ENCODE results near the gene MRNIP. TPM values are rescaled to one million over a fixed set of nuclear protein-coding genes. Genes with fewer than 3 reads are reported as not detected.

MRNIP gene
- total RNA-seq, 5 donors from 2014 or later (not counting 1 experiment from before 2014, with no cell fraction given) = 54.1 to 119 (median 112) TPM

DNA sequence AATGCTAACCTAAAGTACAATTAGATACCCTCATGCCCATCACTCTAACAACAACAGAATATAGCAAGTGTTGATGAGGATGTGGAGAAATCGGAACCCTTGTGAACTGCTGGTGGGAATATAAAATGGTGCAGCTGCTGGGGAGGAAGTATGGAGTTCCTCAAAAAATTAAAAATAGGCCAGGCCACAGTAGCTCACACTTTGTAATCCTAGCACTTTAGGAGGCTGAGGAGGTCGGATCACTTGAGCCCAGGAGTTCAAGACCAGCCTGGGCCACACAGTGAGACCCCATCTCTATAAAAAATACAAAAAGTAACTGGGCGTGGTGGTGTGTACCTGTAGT is 18.0 kb upstream of the MRNIP start:
- Mint-ChIP-seq H3K27ac (no peak overlapping the region), H3K4me3 (no peak overlapping the region), H3K27me3 (no peaks in the 10 kb centered on the region), H3K9me3 (no peaks in the 10 kb centered on the region), H3K4me1 (no peaks in the 10 kb centered on the region), H3K36me3 (peaks cover 25% of the 10 kb centered on the region)
- ATAC-seq (replicated peaks in 1 of 4) = no peak
- no peak overlapping the region for H3K27ac ChIP-seq (ENCODE audit: low read length)
- DNase-seq = no peak
- no peaks in the 10 kb centered on the region for H3K4me1 ChIP-seq (ENCODE audit: control insufficient read depth in 1 of 2, extremely low read depth in 1 of 2, insufficient read depth in 2 of 2, low read length in 2 of 2)
- H3K9me3 ChIP-seq = no peaks in the 10 kb centered on the region
- H3K27me3 ChIP-seq (replicated peaks in 1 of 2; ENCODE audit: control insufficient read depth in 2 of 2, extremely low read depth in 1 of 2, insufficient read depth in 2 of 2, low read length in 1 of 2) = no peaks in the 10 kb centered on the region
- no peak overlapping the region for H3K4me3 ChIP-seq (ENCODE audit: control insufficient read depth in 1 of 2, extremely low read depth in 1 of 2, low read length in 1 of 2)
- ChIA-PET CTCF (no interaction called here), POLR2A (no interaction called here)
- WGBS (ENCODE audit: insufficient coverage) = no CpG with 5 or more reads among the region's 3 CpGs
- peaks cover 20 to 56% of the 10 kb centered on the region in 2 donors for H3K36me3 ChIP-seq (ENCODE audit: control insufficient read depth in 2 of 2, extremely low read depth in 1 of 2, insufficient read depth in 1 of 2, low read length in 1 of 2)

- Histone ChIP-seq H3K27ac (ENCODE audit: low read length) (no peak overlapping the region), H3K4me1 (ENCODE audit: control insufficient read depth in 1 of 2, extremely low read depth in 1 of 2, insufficient read depth in 2 of 2, low read length in 2 of 2) (no peaks in the 10 kb centered on the region), H3K9me3 (no peaks in the 10 kb centered on the region), H3K4me3 (ENCODE audit: control insufficient read depth in 1 of 2, extremely low read depth in 1 of 2, low read length in 1 of 2) (no peak overlapping the region), H3K27me3 (replicated peaks in 1 of 2; ENCODE audit: control insufficient read depth in 2 of 2, extremely low read depth in 1 of 2, insufficient read depth in 2 of 2, low read length in 1 of 2) (no peaks in the 10 kb centered on the region), H3K36me3 (ENCODE audit: control insufficient read depth in 2 of 2, extremely low read depth in 1 of 2, insufficient read depth in 1 of 2, low read length in 1 of 2) (peaks cover 20 to 56% of the 10 kb centered on the region in 2 donors)
- no peaks in the 10 kb centered on the region for H3K9me3 Mint-ChIP-seq
- DNase-seq = no peak
- ChIA-PET CTCF (no interaction called here), POLR2A (no interaction called here)
- 91% methylated on average over 6 of the region's 16 CpGs for WGBS (ENCODE audit: insufficient coverage)
- H3K4me1 Mint-ChIP-seq = no peaks in the 10 kb centered on the region
- no peak for ATAC-seq (replicated peaks in 1 of 4)
- H3K4me3 Mint-ChIP-seq = no peak overlapping the region
- no peak overlapping the region for H3K27ac Mint-ChIP-seq
- no peaks in the 10 kb centered on the region for H3K27me3 Mint-ChIP-seq
- peaks cover 24% of the 10 kb centered on the region for H3K36me3 Mint-ChIP-seq
These were observed 17.4 kb upstream of the MRNIP start for GRCh38 chr5:179875741-179876609.

GRCh38 chr5:179874536-179875292 is 16.1 kb upstream of the MRNIP start:
- Histone ChIP-seq H3K27ac (ENCODE audit: low read length) (no peak overlapping the region), H3K4me1 (ENCODE audit: control insufficient read depth in 1 of 2, extremely low read depth in 1 of 2, insufficient read depth in 2 of 2, low read length in 2 of 2) (no peaks in the 10 kb centered on the region), H3K4me3 (ENCODE audit: control insufficient read depth in 1 of 2, extremely low read depth in 1 of 2, low read length in 1 of 2) (no peak overlapping the region), H3K9me3 (no peaks in the 10 kb centered on the region), H3K36me3 (ENCODE audit: control insufficient read depth in 2 of 2, extremely low read depth in 1 of 2, insufficient read depth in 1 of 2, low read length in 1 of 2) (peaks cover 28 to 63% of the 10 kb centered on the region in 2 donors), H3K27me3 (replicated peaks in 1 of 2; ENCODE audit: control insufficient read depth in 2 of 2, extremely low read depth in 1 of 2, insufficient read depth in 2 of 2, low read length in 1 of 2) (no peaks in the 10 kb centered on the region)
- H3K27ac Mint-ChIP-seq = no peak overlapping the region
- ATAC-seq (replicated peaks in 1 of 4) (no peak), DNase-seq (no peak)
- CTCF ChIA-PET = no interaction called here
- H3K4me3 Mint-ChIP-seq = no peak overlapping the region
- no peaks in the 10 kb centered on the region for H3K27me3 Mint-ChIP-seq
- POLR2A ChIA-PET = no interaction called here
- H3K4me1 Mint-ChIP-seq = no peaks in the 10 kb centered on the region
- 97% methylated on average over 23 of the region's 28 CpGs for WGBS (ENCODE audit: insufficient coverage)
- H3K9me3 Mint-ChIP-seq = no peaks in the 10 kb centered on the region
- H3K36me3 Mint-ChIP-seq = peaks cover 28% of the 10 kb centered on the region

- DNase-seq (no peak), ATAC-seq (replicated peaks in 1 of 4) (no peak)
- no peaks in the 10 kb centered on the region for H3K27me3 Mint-ChIP-seq
- Histone ChIP-seq H3K27me3 (replicated peaks in 1 of 2; ENCODE audit: control insufficient read depth in 2 of 2, extremely low read depth in 1 of 2, insufficient read depth in 2 of 2, low read length in 1 of 2) (no peaks in the 10 kb centered on the region), H3K4me3 (ENCODE audit: control insufficient read depth in 1 of 2, extremely low read depth in 1 of 2, low read length in 1 of 2) (no peak overlapping the region), H3K27ac (ENCODE audit: low read length) (no peak overlapping the region), H3K36me3 (ENCODE audit: control insufficient read depth in 2 of 2, extremely low read depth in 1 of 2, insufficient read depth in 1 of 2, low read length in 1 of 2) (peaks cover 33 to 64% of the 10 kb centered on the region in 2 donors), H3K4me1 (ENCODE audit: control insufficient read depth in 1 of 2, extremely low read depth in 1 of 2, insufficient read depth in 2 of 2, low read length in 2 of 2) (no peaks in the 10 kb centered on the region), H3K9me3 (no peaks in the 10 kb centered on the region)
- ChIA-PET CTCF (no interaction called here), POLR2A (no interaction called here)
- H3K9me3 Mint-ChIP-seq = no peaks in the 10 kb centered on the region
- WGBS (ENCODE audit: insufficient coverage) = 77% methylated on average over 2 of the region's 3 CpGs
- H3K4me1 Mint-ChIP-seq = no peaks in the 10 kb centered on the region
- H3K36me3 Mint-ChIP-seq = peaks cover 28% of the 10 kb centered on the region
- no peak overlapping the region for H3K27ac Mint-ChIP-seq
- H3K4me3 Mint-ChIP-seq = no peak overlapping the region
These were observed 15.5 kb upstream of the MRNIP start for GRCh38 chr5:179874136-179874535.

DNA sequence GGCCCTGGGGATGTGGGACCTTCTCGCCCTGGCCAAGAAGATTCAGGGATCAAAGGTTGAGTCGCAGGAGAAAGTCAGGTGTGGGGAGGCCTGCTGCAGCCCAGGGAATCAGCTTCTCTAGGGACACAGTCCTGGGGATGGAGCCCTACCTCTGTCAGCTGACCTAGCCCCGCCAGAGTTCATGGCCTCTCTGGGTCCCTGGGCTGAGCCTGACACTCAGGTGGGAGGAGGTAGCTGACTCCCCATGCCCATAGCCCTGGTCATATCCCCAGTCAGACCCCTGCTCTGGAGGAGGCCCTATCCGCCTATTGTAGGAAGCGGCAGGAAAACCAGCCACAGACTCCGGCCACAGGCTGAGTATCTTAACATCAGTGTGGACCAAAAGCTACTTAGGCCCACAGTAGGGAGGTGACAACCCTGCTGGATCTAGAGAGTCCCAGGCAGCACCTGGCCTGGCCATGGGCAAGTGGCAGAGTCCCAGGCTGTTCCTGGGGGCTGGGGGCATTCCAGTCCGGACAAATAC is 15.0 kb upstream of the MRNIP start:
- ATAC-seq (replicated peaks in 1 of 4) = no peak
- peaks cover 28% of the 10 kb centered on the region for H3K36me3 Mint-ChIP-seq

DNA sequence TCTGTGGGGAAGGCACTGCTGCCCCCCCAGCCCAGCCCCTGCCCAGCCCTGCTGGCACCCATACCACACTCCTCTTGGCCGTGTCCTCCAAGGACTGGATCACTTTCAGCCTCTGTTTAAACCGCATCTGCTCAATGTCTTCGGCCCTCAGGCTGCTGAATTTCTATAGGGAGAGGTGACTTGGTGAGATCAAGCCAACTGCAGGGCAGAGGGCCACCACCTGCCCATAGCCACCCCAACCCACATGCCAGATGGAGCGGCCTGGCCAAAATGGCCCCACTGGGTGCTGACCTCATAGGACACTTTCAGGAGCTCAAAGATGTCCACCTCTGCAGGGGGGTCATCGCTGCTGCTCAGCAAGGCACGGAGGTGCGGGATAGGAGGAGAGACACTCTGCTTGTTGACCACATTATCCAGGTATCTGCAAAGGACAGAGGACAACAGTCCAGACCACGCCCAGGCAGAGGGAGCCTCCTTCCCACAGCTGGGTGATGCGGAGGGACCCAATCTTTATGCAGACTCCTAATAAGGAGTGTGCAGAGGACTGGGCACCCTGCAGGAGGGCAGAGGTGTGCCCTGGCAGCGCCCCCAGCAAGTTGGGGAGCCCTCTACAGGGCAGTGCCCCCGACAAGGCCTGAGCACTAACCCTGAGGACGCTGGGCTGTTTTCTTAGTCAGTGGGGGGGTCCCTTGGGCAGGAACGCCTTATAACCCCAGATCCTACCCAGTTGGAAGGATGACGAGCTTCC is 14.4 kb upstream of the MRNIP start:
- Mint-ChIP-seq H3K9me3 (no peaks in the 10 kb centered on the region), H3K36me3 (peaks cover 27% of the 10 kb centered on the region), H3K27me3 (no peaks in the 10 kb centered on the region), H3K4me1 (no peaks in the 10 kb centered on the region), H3K4me3 (no peak overlapping the region), H3K27ac (no peak overlapping the region)
- ChIA-PET POLR2A (no interaction called here), CTCF (no interaction called here)
- ATAC-seq (replicated peaks in 1 of 4) (no peak), DNase-seq (no peak)
- Histone ChIP-seq H3K4me3 (ENCODE audit: control insufficient read depth in 1 of 2, extremely low read depth in 1 of 2, low read length in 1 of 2) (no peak overlapping the region), H3K9me3 (no peaks in the 10 kb centered on the region), H3K27ac (ENCODE audit: low read length) (no peak overlapping the region), H3K27me3 (replicated peaks in 1 of 2; ENCODE audit: control insufficient read depth in 2 of 2, extremely low read depth in 1 of 2, insufficient read depth in 2 of 2, low read length in 1 of 2) (no peaks in the 10 kb centered on the region), H3K4me1 (ENCODE audit: control insufficient read depth in 1 of 2, extremely low read depth in 1 of 2, insufficient read depth in 2 of 2, low read length in 2 of 2) (no peaks in the 10 kb centered on the region), H3K36me3 (ENCODE audit: control insufficient read depth in 2 of 2, extremely low read depth in 1 of 2, insufficient read depth in 1 of 2, low read length in 1 of 2) (peaks cover 25 to 58% of the 10 kb centered on the region in 2 donors)
- WGBS (ENCODE audit: insufficient coverage) = 87% methylated on average over 7 of the region's 14 CpGs

More for the DNA sequence above, 15.0 kb upstream of the MRNIP start:
- Mint-ChIP-seq H3K27me3 (no peaks in the 10 kb centered on the region), H3K9me3 (no peaks in the 10 kb centered on the region), H3K4me3 (no peak overlapping the region), H3K4me1 (no peaks in the 10 kb centered on the region), H3K27ac (no peak overlapping the region)
- H3K36me3 ChIP-seq (ENCODE audit: control insufficient read depth in 2 of 2, extremely low read depth in 1 of 2, insufficient read depth in 1 of 2, low read length in 1 of 2) = peaks cover 28 to 59% of the 10 kb centered on the region in 2 donors
- H3K9me3 ChIP-seq = no peaks in the 10 kb centered on the region
- WGBS (ENCODE audit: insufficient coverage) = 91% methylated on average over 7 of the region's 7 CpGs
- ChIA-PET POLR2A (no interaction called here), CTCF (no interaction called here)
- H3K4me1 ChIP-seq (ENCODE audit: control insufficient read depth in 1 of 2, extremely low read depth in 1 of 2, insufficient read depth in 2 of 2, low read length in 2 of 2) = no peaks in the 10 kb centered on the region
- no peak for DNase-seq
- no peak overlapping the region for H3K27ac ChIP-seq (ENCODE audit: low read length)
- no peaks in the 10 kb centered on the region for H3K27me3 ChIP-seq (replicated peaks in 1 of 2; ENCODE audit: control insufficient read depth in 2 of 2, extremely low read depth in 1 of 2, insufficient read depth in 2 of 2, low read length in 1 of 2)
- no peak overlapping the region for H3K4me3 ChIP-seq (ENCODE audit: control insufficient read depth in 1 of 2, extremely low read depth in 1 of 2, low read length in 1 of 2)

Data from T-cell (primary cell).